GM21390 (cell line): ENCODE data around the gene DOLK.

Experiments used
- ATAC-seq: cut with Tn5 transposase; IDR thresholded peaks from one replicate; pipeline ENCODE4 v1.9.1; 2021; ENCODE audit not compliant: unreplicated experiment

DOLK gene

GRCh38 chr9:128936171-128936865 is 11.1 kb downstream of the DOLK start:
- no peak for ATAC-seq

- no peak for ATAC-seq
These were observed 13.7 kb downstream of the DOLK start for GRCh38 chr9:128933731-128934130.

- no peak for ATAC-seq
These were observed 17.8 kb downstream of the DOLK start for GRCh38 chr9:128929560-128929959.

GRCh38 chr9:128928624-128929023 is 18.8 kb downstream of the DOLK start:
- no peak for ATAC-seq

GRCh38 chr9:128927731-128928411 is 19.5 kb downstream of the DOLK start:
- no peak for ATAC-seq

- ATAC-seq: no peak
These were observed 23.9 kb downstream of the DOLK start for GRCh38 chr9:128923493-128923883.

- ATAC-seq: no peak
These were observed 25.3 kb downstream of the DOLK start for GRCh38 chr9:128921881-128922763.

- ATAC-seq: no peak
These were observed 26.9 kb downstream of the DOLK start, which contains the start of gene PHYHD1 for GRCh38 chr9:128920381-128921058. Gene PHYHD1 (plus strand): TSS chr9:128920982. CDS start chr9:128922324, 1,342 bp downstream.

- no peak for ATAC-seq
These were observed 27.9 kb downstream of the DOLK start for GRCh38 chr9:128919402-128920089.

GRCh38 chr9:128918921-128919320 is 28.5 kb downstream of the DOLK start:
- ATAC-seq: no peak

GRCh38 chr9:128917151-128917849 is 30.1 kb downstream of the DOLK start:
- no peak for ATAC-seq

- no peak for ATAC-seq
These were observed 30.7 kb downstream of the DOLK start for GRCh38 chr9:128916745-128917144.

- no peak for ATAC-seq
These were observed 31.2 kb downstream of the DOLK start for GRCh38 chr9:128916204-128916603.

GRCh38 chr9:128913995-128914772 is 33.2 kb downstream of the DOLK start:
- ATAC-seq: no peak

- ATAC-seq: no peak
These were observed 34.1 kb downstream of the DOLK start for GRCh38 chr9:128913048-128913900.

GRCh38 chr9:128912270-128912853 is 35.0 kb downstream of the DOLK start:
- no peak for ATAC-seq

GRCh38 chr9:128911529-128912035 is 35.8 kb downstream of the DOLK start:
- ATAC-seq: no peak

GRCh38 chr9:128910906-128911305 is 36.5 kb downstream of the DOLK start:
- no peak for ATAC-seq
